ENCODE results near the gene SOBP. TPM values are rescaled to one million over a fixed set of nuclear protein-coding genes. Genes with fewer than 3 reads are reported as not detected.
A peak's percentile ranks its signal among the peaks of the same experiment; 100 is the strongest.

Gene SOBP, protein sequence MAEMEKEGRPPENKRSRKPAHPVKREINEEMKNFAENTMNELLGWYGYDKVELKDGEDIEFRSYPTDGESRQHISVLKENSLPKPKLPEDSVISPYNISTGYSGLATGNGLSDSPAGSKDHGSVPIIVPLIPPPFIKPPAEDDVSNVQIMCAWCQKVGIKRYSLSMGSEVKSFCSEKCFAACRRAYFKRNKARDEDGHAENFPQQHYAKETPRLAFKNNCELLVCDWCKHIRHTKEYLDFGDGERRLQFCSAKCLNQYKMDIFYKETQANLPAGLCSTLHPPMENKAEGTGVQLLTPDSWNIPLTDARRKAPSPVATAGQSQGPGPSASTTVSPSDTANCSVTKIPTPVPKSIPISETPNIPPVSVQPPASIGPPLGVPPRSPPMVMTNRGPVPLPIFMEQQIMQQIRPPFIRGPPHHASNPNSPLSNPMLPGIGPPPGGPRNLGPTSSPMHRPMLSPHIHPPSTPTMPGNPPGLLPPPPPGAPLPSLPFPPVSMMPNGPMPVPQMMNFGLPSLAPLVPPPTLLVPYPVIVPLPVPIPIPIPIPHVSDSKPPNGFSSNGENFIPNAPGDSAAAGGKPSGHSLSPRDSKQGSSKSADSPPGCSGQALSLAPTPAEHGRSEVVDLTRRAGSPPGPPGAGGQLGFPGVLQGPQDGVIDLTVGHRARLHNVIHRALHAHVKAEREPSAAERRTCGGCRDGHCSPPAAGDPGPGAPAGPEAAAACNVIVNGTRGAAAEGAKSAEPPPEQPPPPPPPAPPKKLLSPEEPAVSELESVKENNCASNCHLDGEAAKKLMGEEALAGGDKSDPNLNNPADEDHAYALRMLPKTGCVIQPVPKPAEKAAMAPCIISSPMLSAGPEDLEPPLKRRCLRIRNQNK
- total RNA-seq: 6.8 TPM
- long read RNA-seq, partial matches to known transcripts: 20 of 28 reads
- long read RNA-seq, other reads (novel, unspliced or antisense): 8 of 28 reads

DNA sequence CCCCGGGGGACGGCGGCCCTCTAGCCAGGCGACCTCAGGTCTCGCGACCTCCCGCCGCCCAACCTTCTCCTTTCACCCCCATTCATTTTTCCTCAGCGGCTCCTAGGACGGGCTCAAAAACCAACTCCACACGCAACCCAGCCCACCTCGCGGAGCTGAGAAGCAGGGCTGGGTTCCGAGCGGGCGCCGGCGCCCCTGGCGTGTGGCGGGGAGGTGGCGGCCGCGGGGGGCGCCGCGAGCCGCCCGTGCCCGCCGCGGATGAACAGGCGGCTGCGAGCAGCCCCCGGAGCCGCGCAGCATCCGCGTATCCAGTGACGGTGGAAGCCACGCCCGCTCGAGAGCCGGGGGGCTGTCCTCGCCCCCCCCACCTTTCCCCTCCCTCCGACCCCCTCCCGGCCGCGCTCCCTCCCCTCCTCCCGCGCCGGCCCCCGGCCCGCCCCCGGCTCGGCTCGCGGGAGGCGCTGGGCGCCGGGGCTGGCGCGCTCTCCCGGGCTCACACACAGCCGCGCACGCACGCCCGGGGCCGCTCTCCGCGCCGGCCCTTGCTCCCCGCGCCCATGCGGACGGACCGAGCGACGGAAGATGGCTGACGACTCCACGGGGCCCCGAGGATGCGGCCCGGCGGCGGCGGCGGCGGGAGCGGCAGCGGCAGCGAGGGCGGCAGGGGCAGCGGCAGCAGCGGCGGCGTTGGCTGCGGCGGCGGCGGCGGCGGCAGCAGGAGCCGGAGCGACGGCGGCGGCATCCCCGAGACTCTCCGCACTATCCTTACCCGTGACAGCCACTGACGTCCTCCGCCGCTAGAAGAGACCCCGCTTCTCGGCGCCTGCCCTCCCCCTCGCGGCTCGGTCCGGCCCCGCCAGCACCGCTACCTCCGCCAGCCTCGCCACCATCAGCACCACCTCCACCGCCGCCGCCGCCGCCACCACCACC, at the start of gene SOBP:
Gene SOBP (plus strand): TSS at position 482 of the 930 bp plus-strand sequence. CDS start 500 bp downstream, outside the sequence.
- TF ChIP-seq, protein P1, sequence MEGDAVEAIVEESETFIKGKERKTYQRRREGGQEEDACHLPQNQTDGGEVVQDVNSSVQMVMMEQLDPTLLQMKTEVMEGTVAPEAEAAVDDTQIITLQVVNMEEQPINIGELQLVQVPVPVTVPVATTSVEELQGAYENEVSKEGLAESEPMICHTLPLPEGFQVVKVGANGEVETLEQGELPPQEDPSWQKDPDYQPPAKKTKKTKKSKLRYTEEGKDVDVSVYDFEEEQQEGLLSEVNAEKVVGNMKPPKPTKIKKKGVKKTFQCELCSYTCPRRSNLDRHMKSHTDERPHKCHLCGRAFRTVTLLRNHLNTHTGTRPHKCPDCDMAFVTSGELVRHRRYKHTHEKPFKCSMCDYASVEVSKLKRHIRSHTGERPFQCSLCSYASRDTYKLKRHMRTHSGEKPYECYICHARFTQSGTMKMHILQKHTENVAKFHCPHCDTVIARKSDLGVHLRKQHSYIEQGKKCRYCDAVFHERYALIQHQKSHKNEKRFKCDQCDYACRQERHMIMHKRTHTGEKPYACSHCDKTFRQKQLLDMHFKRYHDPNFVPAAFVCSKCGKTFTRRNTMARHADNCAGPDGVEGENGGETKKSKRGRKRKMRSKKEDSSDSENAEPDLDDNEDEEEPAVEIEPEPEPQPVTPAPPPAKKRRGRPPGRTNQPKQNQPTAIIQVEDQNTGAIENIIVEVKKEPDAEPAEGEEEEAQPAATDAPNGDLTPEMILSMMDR (IDR thresholded peaks at IDR 0.05): no peak
- intact Hi-C loops (cut with DNase I): no loop called here
- DNase-seq: peak; percentile 77

DNA sequence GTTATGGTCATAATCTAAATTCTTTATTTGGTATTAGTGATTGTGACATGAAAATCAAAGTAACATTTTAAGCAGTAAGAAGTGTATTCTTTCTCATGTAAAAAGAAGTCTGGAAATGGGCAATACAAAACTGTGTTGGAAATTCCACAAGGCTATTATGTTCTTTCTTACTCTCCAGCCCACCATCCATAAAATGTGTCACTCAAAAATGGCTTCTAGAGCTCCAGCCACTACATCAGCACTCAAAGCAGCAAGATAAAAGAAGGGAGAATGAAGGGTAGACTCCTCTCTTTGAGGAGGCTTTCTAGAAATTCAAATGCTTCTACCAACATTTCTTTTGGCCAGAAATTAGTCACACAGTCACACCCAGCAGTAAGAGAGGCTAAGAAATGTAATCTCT, 49.0 kb upstream of the SOBP start:
- H3K27ac ChIP-seq: no peak overlapping the region
- H3K4me3 ChIP-seq: no peak overlapping the region
- H3K27me3 ChIP-seq: no peaks in the 10 kb centered on the region
- ATAC-seq (no peak), DNase-seq (no peak)
- TF ChIP-seq, protein P1 (IDR thresholded peaks at IDR 0.05): no peak
- no peaks in the 10 kb centered on the region for H3K9me3 ChIP-seq
- no peaks in the 10 kb centered on the region for H3K36me3 ChIP-seq
- no peaks in the 10 kb centered on the region for H3K4me1 ChIP-seq
- intact Hi-C loops (cut with DNase I): no loop called here

More for the DNA sequence above, at the start of gene SOBP:
- H3K4me1 ChIP-seq: peaks cover 28% of the 10 kb centered on the region
- peak; percentile 68 for ATAC-seq
- H3K36me3 ChIP-seq: no peaks in the 10 kb centered on the region
- peaks cover 11% of the 10 kb centered on the region for H3K27me3 ChIP-seq
- H3K4me3 ChIP-seq: peak within 1 kb of the TSS; percentile 78
- no peaks in the 10 kb centered on the region for H3K9me3 ChIP-seq
- H3K27ac ChIP-seq: peak within 1 kb of the TSS; percentile 36

DNA sequence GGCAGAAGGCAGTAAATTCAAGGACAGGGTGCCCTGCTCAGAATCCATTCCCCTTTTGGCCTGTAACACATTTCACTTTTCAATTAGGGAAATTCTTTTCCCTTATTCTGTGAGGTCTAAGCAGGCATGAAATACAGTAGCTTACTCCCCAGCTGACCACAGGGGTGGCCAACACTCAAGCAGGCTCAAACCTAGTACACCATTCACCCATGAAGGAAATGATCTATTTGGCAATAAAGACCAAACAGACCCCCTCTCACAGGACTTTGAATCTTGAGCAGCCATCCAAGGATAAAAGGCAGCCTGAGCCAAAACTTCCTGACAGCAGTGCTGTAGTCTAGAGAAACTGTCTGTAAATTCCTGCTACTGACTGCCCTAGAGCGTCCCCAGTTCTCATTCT, 48.2 kb upstream of the SOBP start:
- ATAC-seq: no peak
- no peaks in the 10 kb centered on the region for H3K4me1 ChIP-seq
- no peaks in the 10 kb centered on the region for H3K27me3 ChIP-seq
- H3K9me3 ChIP-seq: no peaks in the 10 kb centered on the region
- H3K36me3 ChIP-seq: no peaks in the 10 kb centered on the region
- TF ChIP-seq, protein P1 (IDR thresholded peaks at IDR 0.05): no peak
- no peak overlapping the region for H3K4me3 ChIP-seq
- no peak for DNase-seq
- no peak overlapping the region for H3K27ac ChIP-seq
- intact Hi-C loops (cut with DNase I): no loop called here

DNA sequence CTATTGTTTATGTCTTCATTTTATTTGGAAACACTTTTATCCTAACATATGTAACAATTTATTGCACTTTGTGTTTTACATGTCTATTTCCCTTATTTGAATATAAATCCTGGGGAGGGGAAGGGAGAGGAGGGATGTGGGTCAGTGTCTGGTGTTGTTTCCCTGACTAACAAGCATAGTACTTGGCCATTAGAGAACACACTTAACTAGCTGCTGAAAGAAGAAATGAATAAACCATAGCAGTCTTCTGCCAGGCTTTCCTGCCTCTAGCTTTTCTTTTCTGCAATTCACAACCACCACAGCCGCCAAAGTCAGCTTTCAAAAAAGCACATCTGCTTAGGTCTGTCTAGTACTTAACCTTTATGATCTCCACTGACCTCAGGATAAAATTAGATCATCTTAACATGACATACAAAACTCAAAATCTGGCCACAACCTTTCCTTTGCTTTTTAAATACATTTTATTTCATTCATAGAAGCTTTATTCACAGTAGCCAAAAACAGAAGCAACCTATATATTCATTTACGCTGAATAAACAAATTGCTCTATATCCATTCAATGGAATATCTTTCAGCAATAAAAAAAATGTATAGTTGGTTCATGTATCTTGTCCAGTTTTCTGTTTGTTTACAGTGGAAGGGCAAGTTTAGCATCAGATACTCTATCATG, 46.8 kb upstream of the SOBP start:
- no peaks in the 10 kb centered on the region for H3K4me1 ChIP-seq
- peaks cover 9% of the 10 kb centered on the region for H3K9me3 ChIP-seq
- intact Hi-C loops (cut with DNase I): no loop called here
- no peak overlapping the region for H3K4me3 ChIP-seq
- TF ChIP-seq, protein P1 (IDR thresholded peaks at IDR 0.05): no peak
- DNase-seq (no peak), ATAC-seq (no peak)
- H3K36me3 ChIP-seq: no peaks in the 10 kb centered on the region
- no peaks in the 10 kb centered on the region for H3K27me3 ChIP-seq
- H3K27ac ChIP-seq: no peak overlapping the region
